ENCODE data around the gene PAX1.

PAX1 gene

DNA sequence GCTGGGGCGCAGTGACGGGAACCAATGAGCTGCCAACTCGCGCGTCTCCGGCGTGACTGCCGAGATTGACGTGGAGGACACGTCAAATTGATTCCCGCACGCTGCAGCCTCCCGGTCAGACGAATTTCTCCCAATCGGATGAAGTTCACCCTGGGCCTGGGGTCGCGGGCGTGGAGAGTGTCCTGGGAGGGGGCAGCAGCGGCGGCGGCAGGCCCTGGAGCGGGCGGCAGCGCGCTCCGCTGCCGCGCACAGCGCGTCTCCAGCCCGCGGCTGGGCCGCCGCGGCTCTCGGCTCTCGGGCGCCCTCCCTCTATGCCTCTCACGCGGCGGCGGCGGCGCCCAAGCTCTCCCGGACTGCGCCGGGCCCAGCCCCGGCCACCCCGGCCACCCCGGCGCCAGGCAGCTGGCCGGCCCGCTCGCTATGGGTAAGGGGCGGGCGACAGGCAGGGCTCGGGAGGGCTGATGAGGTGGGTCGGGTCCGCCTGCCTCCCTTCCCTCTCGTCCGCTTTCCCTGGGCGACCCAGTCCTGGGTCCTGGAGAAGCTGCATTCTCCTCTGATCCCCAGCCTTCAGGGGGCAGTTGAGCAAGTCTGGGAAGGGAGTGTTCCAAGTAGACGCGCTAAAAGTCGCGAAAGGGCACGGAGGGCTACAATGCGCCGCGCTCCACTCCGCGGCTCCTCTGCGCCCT, at the start of gene PAX1:
Gene PAX1, plus strand, starts transcription at position 90 of the 686 bp plus-strand sequence. Its CDS starts 49 bp downstream, at position 139.
- peak in 1 of 2 experiments; percentile 43 for DNase-seq

- no peak for DNase-seq
These were observed 49.0 kb upstream of the PAX1 start for GRCh38 chr20:21656308-21657067.

DNA sequence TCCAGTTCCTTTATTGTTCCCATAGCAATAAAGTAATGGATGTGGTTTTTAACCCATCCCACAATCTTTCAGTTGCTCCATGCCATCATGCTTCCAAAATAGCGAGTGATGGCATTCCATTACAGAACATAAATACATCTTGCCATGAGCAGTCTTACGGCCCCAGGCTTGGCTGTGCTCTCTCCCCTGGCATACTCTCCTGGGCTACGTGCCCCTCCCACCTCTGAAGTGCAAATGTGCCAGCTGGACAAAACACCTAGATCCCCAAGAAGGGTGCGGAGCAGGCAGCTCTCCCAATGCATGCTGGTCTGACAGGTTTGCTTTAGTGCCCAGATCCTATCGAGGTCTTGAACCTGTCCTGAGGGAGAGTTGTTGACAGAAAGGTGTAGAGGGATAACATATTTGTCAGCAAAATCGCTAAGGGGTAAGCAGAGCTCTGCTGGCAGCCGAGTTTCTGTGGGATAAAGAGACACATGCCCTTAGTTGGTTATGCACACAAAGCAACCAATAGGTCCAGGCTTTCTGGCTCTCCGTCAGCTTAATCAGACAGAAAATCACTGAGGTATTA, 43.9 kb upstream of the PAX1 start:
- no peak for DNase-seq

GRCh38 chr20:21663465-21663864, 42.0 kb upstream of the PAX1 start:
- DNase-seq = no peak

- no peak for DNase-seq
These were observed 39.6 kb upstream of the PAX1 start for GRCh38 chr20:21665687-21666446.

- no peak for DNase-seq
These were observed 35.3 kb upstream of the PAX1 start for GRCh38 chr20:21670126-21670525.

DNA sequence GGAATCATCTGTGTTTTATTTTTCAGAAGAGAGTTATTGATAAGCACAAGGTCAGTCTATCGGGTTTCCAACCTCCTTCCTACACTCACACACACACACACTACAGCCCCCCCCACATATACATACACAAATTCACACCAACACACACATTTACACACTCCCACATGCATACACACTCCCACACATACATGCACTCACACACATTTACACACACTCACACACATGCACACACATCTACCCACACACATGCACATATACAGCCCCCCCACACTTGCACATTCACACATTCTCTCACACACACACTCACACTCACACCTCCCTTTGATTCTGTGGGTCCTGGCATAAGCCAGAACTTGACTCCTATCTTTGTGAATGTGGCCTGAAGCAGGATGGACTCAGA, 34.5 kb upstream of the PAX1 start:
- no peak for DNase-seq

GRCh38 chr20:21677261-21677660, 28.2 kb upstream of the PAX1 start:
- no peak for DNase-seq

- no peak for DNase-seq
These were observed 27.7 kb upstream of the PAX1 start for GRCh38 chr20:21677781-21678180.

DNA sequence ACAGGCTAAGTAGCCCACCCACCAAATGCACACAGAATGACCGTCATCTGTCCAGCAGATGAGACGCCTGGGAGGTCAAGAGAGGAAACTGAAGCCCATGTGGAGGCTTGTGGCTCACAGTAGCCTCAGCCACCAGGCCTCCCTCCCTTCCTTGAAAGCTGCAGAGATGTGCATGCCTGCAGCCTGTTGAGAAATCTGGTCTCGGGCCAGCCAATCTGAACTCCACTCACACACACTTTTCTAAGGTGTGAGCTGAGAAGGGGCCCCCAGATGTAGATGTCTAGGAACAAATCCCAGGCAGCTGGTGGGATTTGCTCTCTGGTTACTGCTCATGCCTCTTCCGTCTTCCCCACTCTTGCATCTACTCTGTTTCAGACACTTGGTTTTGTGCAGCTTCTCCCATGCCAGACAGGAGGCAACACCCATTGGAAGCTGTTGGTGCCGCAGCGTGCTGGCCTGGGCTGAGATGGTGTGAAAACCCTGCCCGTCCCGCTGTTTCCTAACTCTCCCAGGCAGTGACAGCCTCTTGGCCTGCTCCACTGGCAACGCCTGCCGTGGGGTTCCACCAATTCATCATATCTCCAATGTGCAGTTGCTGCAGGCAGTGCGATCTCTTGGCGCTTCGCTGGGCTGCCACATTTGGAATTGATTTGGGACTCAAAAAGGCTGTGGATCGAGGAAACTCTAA, 24.1 kb upstream of the PAX1 start:
- DNase-seq = no peak

- no peak for DNase-seq
These were observed 23.5 kb upstream of the PAX1 start for GRCh38 chr20:21681922-21682318.

DNA sequence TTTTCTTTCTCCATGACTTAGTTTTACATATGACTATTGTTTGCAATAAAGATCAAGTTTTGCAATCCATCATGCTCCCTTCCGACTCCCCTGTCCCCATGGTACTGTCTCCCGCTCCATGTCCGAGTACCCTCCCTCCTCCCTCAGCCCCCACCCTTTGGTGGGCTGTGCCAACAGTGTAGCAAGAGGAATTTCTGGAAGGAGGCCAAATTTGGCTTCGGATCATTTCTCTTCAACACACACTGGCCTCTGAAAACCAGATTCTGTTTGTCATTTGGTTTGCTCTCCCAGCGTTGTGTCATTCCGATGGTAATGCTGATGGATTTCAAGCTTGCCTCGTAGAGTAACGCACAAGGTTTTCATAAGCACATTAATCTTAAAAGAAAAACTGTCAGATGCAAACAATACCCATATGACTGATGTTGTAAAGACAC, 22.9 kb upstream of the PAX1 start:
- peak in 1 of 2 experiments; percentile 58 for DNase-seq

DNA sequence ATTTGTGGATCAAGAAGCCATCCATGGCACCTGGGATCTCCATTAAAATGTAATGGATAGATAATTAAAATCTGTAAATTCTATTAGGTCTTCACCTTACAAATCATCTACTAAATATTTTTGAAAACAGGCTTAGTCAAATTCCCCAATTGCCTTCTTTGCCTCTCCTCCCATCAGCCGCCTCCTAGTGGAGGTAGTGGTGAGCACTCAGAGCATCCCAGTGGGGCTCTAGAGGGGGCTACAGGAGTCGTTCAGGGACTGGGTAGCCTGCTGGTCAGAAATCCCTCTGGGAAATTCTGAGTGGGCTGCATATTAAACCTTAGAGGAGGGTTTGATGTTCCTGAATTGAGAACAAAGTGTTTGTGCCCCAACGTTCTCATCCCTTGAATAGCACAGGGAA, 20.8 kb upstream of the PAX1 start:
- no peak for DNase-seq

GRCh38 chr20:21685981-21686380, 19.5 kb upstream of the PAX1 start:
- DNase-seq = no peak

DNA sequence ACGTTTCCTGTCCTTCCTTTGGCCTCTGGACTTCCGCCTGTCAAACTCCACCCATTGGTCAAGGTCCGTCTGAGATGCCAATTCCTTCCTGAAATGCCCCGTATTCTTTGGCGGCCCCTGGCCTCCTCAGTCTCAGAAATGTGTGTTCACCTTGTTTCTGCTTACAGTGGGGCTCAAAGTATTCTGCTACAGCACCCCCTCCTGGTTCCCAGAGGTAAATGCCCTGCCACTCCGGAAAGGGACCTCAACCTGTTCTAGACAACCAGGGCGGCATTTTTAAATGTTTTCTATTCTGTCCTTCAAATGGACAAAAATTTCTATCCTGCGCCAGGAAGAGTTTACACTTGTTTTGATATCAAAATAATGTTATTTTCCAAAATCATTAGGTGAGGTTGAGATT, 12.1 kb upstream of the PAX1 start:
- DNase-seq = peak in 1 of 2 experiments; percentile 29

GRCh38 chr20:21698494-21699215, 6.8 kb upstream of the PAX1 start:
- DNase-seq = no peak

- no peak for DNase-seq
These were observed 6.3 kb upstream of the PAX1 start for GRCh38 chr20:21699216-21699508.

- no peak for DNase-seq
These were observed 4.1 kb upstream of the PAX1 start for GRCh38 chr20:21701171-21701876.

- DNase-seq = no peak
These were observed 3.4 kb upstream of the PAX1 start for GRCh38 chr20:21702016-21702415.

DNA sequence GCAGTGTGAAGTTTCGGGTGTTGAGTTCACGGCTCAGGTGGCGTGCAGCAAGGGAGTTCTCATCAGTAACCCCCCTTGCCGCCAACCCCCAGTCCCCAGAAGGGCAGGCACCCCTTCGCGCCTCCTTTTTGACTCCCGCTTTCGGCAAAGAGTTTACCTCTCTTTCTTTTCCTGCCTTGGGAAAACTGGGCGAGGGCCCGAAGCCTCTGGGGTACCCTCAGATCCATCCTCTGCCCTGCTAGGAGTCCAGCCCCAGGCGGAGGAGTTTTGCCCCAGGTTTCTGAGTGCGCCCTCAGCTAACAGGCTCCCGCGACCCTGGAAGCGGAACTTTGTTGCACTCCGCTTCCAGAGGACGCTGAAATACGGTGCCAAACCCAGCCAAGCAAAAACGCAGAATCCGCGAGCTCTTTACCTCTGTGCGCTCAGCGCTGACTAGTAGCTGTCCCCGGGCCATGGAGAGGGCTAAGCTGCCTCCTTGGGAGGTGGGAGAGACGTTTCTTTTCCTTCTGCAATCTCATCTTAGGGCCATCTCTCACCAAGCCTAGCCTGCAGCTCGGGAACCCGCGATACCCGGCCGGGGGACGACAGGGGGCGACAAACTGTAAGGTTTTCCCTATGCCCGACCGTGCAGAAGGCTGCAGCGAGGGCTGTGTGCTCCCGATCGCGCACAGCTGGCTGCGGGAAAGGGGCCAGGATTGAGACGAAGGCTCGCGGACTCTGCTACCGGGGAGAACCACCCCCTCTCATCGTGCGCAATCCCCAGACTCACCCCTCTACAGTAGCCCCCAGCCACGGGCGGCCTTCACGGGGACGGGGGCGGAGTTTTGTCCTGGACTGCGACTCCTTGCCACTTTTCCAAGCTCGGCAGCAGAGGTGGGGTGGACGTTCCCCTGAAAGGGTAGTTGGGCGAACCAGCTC, 2.7 kb upstream of the PAX1 start:
- DNase-seq = peak; percentile 64 to 73

All from NCI-H2081 (cell line).